ENCODE measurements around the gene CLIC3.

CLIC3 gene

GRCh38 chr9:137030538-137031527 lies 34.5 kb upstream of the CLIC3 start:
- DNase-seq: peak; percentile 91

DNA sequence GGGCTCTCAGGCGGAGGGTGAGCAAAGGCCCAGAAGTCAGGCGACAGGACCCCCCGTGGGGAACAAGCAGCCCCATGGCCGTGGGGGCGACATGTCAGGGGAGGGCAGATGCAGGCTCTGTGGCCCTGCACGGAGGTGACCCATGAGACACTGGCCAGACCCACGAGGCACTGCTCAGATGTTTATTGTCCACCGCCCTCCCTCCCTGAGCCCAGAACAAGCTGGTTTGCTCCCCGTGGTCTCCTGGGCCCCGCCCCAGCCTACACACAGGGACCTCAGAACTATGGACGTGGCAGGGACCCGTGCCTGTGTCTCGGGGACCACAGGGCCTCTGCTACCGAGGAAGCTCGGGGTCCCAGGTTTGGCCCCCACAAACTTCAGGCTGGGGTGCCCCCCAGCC lies 33.6 kb upstream of the CLIC3 start:
- peak; percentile 54 for DNase-seq

- peak; percentile 92 for DNase-seq
Measured at GRCh38 chr9:137029058-137029936, 32.9 kb upstream of the CLIC3 start.

GRCh38 chr9:137028263-137029057 lies 32.1 kb upstream of the CLIC3 start:
- peak; percentile 89 for DNase-seq

GRCh38 chr9:137027369-137028262 lies 31.2 kb upstream of the CLIC3 start, which contains the start of gene ABCA2:
TSS of gene ABCA2 (minus strand) at chr9:137028237. CDS start at chr9:137028140, 97 bp downstream.
- DNase-seq: no peak

DNA sequence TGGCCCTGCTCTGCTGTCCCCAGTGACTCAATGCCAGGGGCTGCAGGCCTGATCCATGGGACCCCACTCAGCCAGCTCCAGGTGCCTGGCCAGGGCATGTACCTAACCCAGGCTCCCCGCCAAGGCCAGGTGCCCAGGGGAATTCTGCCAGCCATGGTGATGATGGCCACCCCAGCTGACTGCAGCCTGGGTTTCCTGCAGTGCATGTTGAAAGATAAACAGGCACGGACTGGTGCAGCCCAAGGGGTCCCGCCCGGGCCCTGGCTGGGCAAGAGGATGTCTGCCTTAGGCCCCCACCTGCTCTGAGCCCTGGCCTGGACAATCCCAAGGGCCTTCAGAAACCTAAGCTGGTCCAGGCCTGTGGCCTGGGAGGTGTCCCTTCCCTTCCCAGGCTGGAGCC lies 30.5 kb upstream of the CLIC3 start:
- DNase-seq: no peak

DNA sequence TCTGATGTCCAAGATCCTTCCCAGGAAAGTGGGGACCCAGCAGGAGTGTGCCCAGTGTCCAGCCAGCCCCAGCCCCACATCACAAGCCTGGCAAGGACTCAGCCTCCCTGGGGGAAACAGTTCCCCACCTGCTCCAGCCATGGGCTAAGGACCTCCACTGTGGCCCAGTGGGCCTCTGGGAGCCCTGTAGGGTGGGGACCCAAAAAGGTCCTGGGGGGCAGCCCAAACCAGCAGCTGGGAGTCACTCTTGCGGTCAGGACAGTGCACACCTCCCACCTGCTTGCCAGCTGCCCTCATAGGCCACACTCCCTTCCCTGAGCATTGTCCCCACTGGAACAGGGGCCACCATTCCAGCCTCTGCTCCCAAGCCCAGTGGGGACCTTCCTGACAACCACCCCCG lies 30.0 kb upstream of the CLIC3 start:
- DNase-seq: no peak

DNA sequence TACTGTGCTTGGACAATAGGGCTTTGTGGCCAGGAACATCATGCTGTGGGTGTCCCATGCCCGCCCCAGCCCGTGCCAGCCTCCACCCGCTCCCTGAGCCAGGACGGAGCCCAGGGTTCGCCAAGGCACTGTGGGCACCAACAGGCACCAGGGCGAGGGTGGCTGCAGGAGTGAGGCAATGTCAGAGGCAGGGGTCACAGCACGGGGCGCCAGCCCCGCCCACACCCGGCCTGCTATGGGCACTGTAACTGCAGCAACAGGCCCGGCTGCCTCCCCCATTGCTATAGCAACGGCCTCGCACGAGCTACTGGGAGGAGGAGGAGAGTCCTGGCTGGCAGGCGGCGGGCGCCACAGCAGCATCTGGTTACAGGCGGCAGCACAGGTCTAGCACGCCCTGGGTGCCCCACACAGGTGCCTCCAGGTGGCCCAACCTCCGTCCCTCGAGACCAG lies 29.2 kb upstream of the CLIC3 start:
- DNase-seq: no peak

GRCh38 chr9:137023583-137023991 lies 27.2 kb upstream of the CLIC3 start:
- no peak for DNase-seq

DNA sequence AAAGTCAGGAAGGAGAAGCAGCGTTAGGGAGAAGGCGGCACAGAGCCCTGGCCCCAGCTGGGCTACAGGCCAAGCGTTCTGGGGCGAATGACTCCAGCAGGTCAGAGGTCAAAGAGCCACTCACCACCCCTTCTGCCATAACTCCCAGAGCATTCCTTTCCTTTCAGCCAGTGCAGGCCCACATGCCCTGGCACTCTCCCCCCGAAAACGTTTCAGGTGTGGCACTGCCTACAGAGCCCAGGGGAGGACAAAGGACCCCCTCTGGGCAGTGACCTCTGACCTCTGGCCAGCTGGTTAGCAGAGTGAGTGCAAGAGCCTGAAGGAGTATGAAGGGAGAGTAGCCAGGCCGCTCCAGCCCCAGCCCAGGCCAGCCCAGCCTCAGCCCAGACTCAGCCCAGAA lies 26.8 kb upstream of the CLIC3 start:
- DNase-seq: no peak

DNA sequence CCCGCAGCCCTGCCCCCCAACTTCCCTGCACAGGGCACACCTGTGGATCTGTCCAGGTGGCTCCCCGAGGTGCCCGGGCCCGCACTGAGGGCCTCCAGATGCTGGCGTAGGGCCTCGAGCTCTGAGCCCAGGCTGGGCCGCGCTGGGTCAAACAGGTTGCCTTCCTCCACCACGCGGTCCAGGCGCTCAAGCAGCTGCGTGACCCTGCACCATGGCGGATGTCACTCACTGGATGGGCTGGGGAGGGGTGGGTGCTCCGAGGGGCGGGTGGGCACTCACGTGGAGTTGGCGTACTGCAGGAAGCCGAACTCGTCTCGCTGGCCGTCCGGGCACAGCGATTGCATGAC lies 26.3 kb upstream of the CLIC3 start:
- DNase-seq: no peak

DNA sequence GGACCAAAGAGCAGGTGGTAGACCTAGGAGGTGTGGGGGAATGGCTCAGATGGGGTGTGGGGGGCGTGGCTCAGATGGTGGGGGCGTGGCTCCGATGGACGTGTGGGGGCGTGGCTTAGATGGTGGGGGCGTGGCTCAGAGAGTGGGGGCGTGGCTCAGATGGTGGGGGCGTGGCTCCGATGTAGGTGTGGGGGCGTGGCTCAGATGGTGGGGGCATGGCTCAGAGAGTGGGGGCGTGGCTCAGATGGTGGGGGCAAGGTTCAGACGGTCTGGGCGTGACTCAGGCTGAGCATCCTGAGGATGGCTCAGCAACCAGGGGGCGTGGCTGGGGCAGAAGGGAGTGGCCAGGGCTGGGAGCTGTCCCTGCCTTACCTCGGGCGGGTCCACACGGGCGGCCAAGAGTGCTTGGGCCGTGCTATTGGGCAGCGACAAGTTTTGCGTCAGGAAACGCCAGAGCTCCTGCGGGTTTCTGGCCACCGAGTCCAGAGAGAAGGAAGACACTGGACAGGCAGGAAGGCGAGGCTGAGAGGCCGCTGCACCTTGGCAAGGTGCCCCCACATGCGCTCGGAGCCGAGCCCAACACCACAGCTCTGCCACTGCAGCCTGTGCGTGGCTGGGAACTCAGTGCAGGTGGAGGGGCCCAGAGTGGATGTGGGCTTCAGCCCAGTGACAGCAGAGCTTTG lies 25.8 kb upstream of the CLIC3 start:
- DNase-seq: peak; percentile 87

- DNase-seq: no peak
Measured at GRCh38 chr9:137021568-137021978, 25.2 kb upstream of the CLIC3 start.

GRCh38 chr9:137020771-137021567 lies 24.6 kb upstream of the CLIC3 start:
- DNase-seq: no peak

- DNase-seq: no peak
Measured at GRCh38 chr9:137019891-137020683, 23.7 kb upstream of the CLIC3 start.

DNA sequence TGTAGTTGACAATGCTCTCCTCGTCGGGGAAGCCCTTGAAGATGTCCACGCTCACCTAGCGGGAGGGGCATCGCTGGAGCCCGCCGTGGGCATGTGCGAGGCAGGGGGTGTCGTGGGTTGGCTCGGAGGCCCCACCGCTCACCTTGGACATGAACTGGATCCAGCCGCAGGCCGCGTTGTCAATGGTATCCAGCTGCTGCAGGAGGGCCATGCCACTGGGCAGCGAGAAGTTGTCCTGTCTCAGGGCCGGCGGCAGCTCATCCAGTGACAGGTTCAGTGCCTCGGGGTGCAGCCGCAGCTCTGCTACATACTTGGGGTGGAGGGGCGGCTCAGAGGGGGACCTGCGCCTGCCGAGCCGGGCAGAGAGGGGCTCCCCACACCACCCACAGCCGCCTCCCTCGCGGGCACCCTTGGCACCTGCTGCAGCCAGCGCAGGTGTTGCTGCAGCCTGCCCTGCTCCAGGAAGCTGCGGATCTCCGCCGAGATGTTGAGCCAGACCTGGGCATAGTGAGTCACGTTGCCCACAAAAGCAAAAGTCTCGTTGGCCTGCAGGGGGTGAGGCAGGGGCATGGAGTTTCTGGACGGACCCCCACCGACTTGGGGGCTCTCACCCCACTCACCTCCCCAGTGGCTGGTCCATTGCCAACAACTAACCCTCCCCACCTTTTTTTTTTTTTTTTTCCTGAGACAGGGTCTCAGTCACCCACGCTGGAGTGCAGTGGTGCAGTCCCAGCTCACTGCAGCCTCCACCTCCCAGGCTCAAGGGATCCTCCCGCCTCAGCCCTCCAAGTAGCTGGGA lies 22.6 kb upstream of the CLIC3 start:
- DNase-seq: no peak

- no peak for DNase-seq
Measured at GRCh38 chr9:137017791-137018497, 21.6 kb upstream of the CLIC3 start.

- DNase-seq: no peak
Measured at GRCh38 chr9:137017071-137017470, 20.7 kb upstream of the CLIC3 start.

Data from activated CD4-positive, alpha-beta T cell treated with anti-CD3 and anti-CD28 coated beads, Interleukin-2, Interleukin-6, amounts not matched to agents 100 ng/mL and 50 ng/mL, durations not matched to agents 16 hours and 8 hours (primary cell).